Activated T-cell treated with anti-CD3 and anti-CD28 coated beads, Interleukin-2, amount 50 U/mL, for 4 hours (primary cell): Measurements from ENCODE around the gene EFCAB6. TPM values are rescaled to one million over a fixed set of nuclear protein-coding genes. Genes with fewer than 3 reads are reported as not detected.

Experiments
- ATAC-seq, 2 donors: fragments of 200-7000 bp; cut with Tn5 transposase; one replicate each; pipeline ENCODE4 v1.10.0; 2021
- DNase-seq: peaks from one replicate; pipeline ENCODE4 v3.0.0-alpha.2; 2020
- H3K27me3 Mint-ChIP-seq: one replicate; pipeline ENCODE4 v1.8.0; 2021; ENCODE audit warnings: low read depth, mixed read lengths
- H3K36me3 Mint-ChIP-seq: one replicate; pipeline ENCODE4 v1.8.0; 2022; ENCODE audit warnings: mixed read lengths; ENCODE audit not compliant: insufficient read depth
- H3K4me1 Mint-ChIP-seq: one replicate; pipeline ENCODE4 v1.8.0; 2021; ENCODE audit warnings: low read depth, mixed read lengths
- H3K4me3 Mint-ChIP-seq: one replicate; pipeline ENCODE4 v1.8.0; 2021; ENCODE audit warnings: mild to moderate bottlenecking, moderate library complexity, mixed read lengths
- H3K9me3 Mint-ChIP-seq: one replicate; pipeline ENCODE4 v1.8.0; 2021; ENCODE audit warnings: mixed read lengths
- total RNA-seq, 3 donors: library from RNA; stranded (reverse); gene quantifications; one replicate each; pipeline ENCODE4 v1.2.1, GENCODE V29; 2021

The EFCAB6 gene
- total RNA-seq, 3 donors from 2014 or later: 0.18 to 0.24 (median 0.18) TPM

DNA sequence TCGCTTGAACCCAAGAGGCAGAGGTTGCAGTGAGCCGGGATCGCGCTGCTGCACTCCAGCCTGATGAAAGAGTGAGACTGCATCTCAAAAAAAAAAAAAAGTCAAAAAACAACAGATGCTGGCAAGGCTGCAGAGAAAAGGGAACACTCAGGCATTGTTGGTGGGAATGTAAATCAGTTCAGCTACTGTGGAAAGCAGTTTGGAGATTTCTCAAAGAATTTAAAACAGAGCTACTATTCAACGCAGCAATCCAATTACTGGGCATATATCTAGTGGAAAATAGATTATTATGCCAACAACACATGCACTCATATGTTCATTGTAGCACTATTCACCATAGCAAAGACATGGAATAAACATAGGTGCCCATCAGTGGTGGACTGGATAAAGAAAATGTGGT lies 89.7 kb downstream of the EFCAB6 start:
- Mint-ChIP-seq H3K36me3 (no peaks in the 10 kb centered on the region), H3K4me3 (no peak overlapping the region), H3K27me3 (peaks cover 2% of the 10 kb centered on the region), H3K9me3 (no peaks in the 10 kb centered on the region), H3K4me1 (no peaks in the 10 kb centered on the region)
- no peak for ATAC-seq
- DNase-seq: no peak

DNA sequence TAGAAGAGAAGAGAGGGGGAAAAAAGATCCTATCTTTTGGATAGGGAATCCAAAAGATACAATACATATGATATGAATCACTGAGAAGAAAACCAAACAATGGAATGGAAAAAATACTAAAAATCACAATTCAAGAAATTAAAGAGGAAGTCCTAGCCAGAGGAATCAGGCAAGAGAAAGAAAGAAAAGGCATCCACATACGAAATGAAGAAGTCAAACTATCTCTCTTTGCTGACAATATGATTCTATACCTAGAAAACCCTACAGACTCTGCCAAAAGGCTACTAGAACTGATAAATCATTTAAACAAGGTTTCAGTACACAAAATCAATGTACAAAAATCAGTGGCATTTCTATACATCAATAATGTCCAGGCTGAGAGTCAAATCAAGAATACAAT lies 91.4 kb downstream of the EFCAB6 start:
- H3K27me3 Mint-ChIP-seq: no peaks in the 10 kb centered on the region
- no peak overlapping the region for H3K4me3 Mint-ChIP-seq
- no peaks in the 10 kb centered on the region for H3K9me3 Mint-ChIP-seq
- DNase-seq (no peak), ATAC-seq (no peak)
- no peaks in the 10 kb centered on the region for H3K4me1 Mint-ChIP-seq
- H3K36me3 Mint-ChIP-seq: no peaks in the 10 kb centered on the region

DNA sequence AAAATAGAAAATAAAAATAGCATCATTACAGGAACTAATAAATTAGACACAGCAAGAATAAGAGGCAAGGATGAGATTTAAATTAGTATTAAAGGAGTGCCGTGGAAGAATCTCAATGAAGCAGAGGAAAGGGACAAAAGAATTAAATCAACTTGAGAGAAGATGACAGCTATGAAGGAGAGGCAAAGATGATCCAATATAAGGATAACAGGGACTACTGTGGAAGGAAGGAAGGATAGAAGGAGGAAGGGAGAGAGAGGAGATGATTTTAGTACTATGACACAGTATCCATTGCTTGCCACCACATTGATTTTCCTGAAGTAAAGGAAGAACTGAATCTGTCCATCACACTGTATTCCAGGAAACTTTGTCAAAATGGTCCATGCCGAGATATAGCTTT lies 98.0 kb downstream of the EFCAB6 start:
- DNase-seq: no peak
- Mint-ChIP-seq H3K9me3 (no peaks in the 10 kb centered on the region), H3K4me1 (no peaks in the 10 kb centered on the region), H3K36me3 (no peaks in the 10 kb centered on the region), H3K4me3 (no peak overlapping the region), H3K27me3 (peaks cover 2% of the 10 kb centered on the region)
- ATAC-seq: no peak

GRCh38 chr22:43711681-43712080 lies 100.4 kb downstream of the EFCAB6 start:
- H3K4me3 Mint-ChIP-seq: no peak overlapping the region
- H3K27me3 Mint-ChIP-seq: peaks cover 9% of the 10 kb centered on the region
- H3K36me3 Mint-ChIP-seq: no peaks in the 10 kb centered on the region
- no peaks in the 10 kb centered on the region for H3K9me3 Mint-ChIP-seq
- DNase-seq (no peak), ATAC-seq (no peak)
- H3K4me1 Mint-ChIP-seq: no peaks in the 10 kb centered on the region

GRCh38 chr22:43707648-43708047 lies 104.5 kb downstream of the EFCAB6 start:
- Mint-ChIP-seq H3K36me3 (no peaks in the 10 kb centered on the region), H3K4me1 (no peaks in the 10 kb centered on the region), H3K4me3 (no peak overlapping the region), H3K9me3 (peaks cover 24% of the 10 kb centered on the region), H3K27me3 (peaks cover 14% of the 10 kb centered on the region)
- DNase-seq (no peak), ATAC-seq (no peak)

DNA sequence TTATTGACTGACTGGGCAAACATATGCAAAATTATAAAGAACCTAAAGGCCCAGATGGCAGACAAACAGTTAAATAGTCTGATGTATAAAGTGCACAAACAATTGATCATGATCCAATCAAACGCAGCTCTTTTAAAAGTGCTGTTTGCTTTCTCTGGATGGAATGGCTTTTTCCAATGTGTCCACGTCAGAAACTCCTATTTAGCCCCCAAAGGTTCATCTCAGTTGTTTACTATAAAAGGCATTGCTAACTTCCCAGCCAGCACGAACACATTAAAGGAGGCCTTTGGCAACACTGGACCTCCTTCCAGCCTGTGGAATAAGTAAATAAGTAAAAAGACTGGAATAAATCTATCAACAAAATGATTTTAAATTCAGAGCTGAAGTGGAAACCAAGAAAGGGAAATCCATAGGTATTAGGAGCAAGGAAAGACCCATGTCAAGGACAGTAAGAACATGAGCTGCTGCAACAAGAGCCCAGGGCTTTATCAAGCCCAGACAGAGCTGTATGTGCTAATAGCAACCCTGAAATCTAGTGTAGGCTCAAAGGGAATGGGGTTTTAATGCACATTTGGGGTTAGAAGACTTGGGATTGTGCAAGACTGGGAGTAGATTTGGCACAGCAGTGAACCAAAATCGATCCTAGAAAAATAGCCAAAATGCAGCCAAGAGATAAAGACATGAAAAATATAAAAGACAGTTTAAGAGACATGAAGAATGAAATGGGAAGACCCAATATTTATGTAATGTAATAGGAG lies 105.4 kb downstream of the EFCAB6 start:
- no peak overlapping the region for H3K4me3 Mint-ChIP-seq
- ATAC-seq (no peak), DNase-seq (no peak)
- H3K27me3 Mint-ChIP-seq: peaks cover 14% of the 10 kb centered on the region
- H3K9me3 Mint-ChIP-seq: peaks cover 24% of the 10 kb centered on the region
- H3K36me3 Mint-ChIP-seq: no peaks in the 10 kb centered on the region
- no peaks in the 10 kb centered on the region for H3K4me1 Mint-ChIP-seq

DNA sequence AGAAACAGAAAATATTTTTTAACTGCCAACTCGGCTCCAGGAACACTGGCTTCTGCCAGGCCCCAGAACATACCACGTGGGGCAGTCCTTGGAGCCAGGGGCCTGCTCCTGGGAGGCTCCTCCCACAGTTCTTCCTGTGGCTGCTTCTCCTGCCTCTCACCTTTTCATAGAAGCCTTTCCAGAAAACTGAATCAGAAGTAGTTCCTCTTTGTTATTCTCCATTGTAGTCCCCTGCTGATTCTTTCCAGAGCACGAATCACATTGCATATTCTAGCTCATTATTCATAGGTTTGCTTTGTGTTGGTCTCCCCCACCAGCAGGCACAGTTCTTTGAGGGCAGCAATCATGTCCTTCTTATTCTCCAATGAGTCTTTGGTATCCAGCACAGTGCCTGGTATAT lies 106.0 kb downstream of the EFCAB6 start:
- peaks cover 16% of the 10 kb centered on the region for H3K27me3 Mint-ChIP-seq
- no peaks in the 10 kb centered on the region for H3K36me3 Mint-ChIP-seq
- no peaks in the 10 kb centered on the region for H3K4me1 Mint-ChIP-seq
- H3K4me3 Mint-ChIP-seq: no peak overlapping the region
- DNase-seq (no peak), ATAC-seq (no peak)
- peaks cover 24% of the 10 kb centered on the region for H3K9me3 Mint-ChIP-seq

- no peaks in the 10 kb centered on the region for H3K4me1 Mint-ChIP-seq
- peaks cover 28% of the 10 kb centered on the region for H3K9me3 Mint-ChIP-seq
- H3K36me3 Mint-ChIP-seq: no peaks in the 10 kb centered on the region
- DNase-seq: no peak
- no peak overlapping the region for H3K4me3 Mint-ChIP-seq
- peaks cover 21% of the 10 kb centered on the region for H3K27me3 Mint-ChIP-seq
- ATAC-seq: no peak
These were observed 108.1 kb downstream of the EFCAB6 start for GRCh38 chr22:43704051-43704450.

DNA sequence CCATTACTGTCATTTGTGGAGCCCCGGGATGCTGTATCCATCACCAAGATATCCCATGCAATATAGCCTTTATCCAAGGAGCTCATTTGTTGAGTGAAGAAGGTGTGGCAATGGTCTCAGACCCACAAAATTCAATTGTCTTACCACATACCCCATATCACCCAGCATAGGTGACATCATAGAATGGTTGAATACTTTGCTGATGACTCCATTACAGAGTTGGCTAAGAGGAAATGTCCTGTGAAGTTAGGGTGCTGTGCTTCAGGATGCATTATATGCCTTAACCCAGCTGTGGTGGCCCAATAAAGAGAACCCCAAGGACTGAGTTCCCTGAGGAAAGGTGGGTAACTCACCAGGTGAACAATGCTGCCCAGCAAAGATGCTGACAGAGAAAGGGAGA lies 113.7 kb downstream of the EFCAB6 start:
- ATAC-seq (no peak), DNase-seq (no peak)
- Mint-ChIP-seq H3K36me3 (no peaks in the 10 kb centered on the region), H3K4me1 (no peaks in the 10 kb centered on the region), H3K9me3 (peaks cover 12% of the 10 kb centered on the region), H3K4me3 (no peak overlapping the region), H3K27me3 (peaks cover 14% of the 10 kb centered on the region)

DNA sequence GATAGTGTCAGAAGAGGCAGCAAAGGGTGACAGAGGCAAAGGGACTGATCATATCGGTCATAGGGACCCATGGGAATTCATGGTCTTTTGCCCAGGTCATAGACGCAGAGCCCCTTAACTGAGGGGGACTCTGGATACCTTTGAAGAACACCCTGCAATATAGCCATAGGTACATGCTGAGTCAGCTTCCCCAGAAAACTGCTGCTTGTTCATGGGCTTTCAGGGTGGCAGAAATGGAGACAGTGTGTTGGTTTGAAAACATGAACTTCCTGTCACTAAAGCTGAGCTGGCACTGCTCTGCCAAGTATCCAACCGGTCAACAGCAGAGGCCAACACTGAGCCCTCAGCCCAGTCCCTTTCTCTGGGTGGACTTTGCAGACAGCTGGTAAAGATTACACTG lies 114.2 kb downstream of the EFCAB6 start:
- Mint-ChIP-seq H3K9me3 (peaks cover 12% of the 10 kb centered on the region), H3K4me1 (no peaks in the 10 kb centered on the region), H3K4me3 (no peak overlapping the region), H3K36me3 (no peaks in the 10 kb centered on the region), H3K27me3 (peaks cover 16% of the 10 kb centered on the region)
- DNase-seq (no peak), ATAC-seq (no peak)

DNA sequence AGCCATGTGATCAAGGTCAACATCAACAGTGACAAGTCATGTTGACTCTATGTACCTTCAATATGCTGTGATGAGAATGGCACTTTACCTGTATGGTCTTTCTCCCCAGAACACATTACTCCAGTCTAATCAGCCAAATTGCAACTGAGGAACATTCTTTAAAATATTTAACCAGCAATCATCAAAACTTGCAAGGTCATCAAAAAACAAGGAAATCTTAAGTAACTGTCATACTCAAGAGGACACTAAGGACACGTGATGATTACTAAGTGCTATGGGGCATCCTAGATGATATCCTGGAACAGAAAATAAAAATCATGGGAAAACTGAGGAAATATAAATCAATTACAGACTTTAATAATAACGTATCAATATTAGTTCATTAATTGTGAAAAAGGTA lies 118.9 kb downstream of the EFCAB6 start:
- DNase-seq (no peak), ATAC-seq (no peak)
- H3K36me3 Mint-ChIP-seq: no peaks in the 10 kb centered on the region
- H3K4me3 Mint-ChIP-seq: no peak overlapping the region
- H3K4me1 Mint-ChIP-seq: no peaks in the 10 kb centered on the region
- H3K9me3 Mint-ChIP-seq: peaks cover 16% of the 10 kb centered on the region
- H3K27me3 Mint-ChIP-seq: peaks cover 9% of the 10 kb centered on the region

DNA sequence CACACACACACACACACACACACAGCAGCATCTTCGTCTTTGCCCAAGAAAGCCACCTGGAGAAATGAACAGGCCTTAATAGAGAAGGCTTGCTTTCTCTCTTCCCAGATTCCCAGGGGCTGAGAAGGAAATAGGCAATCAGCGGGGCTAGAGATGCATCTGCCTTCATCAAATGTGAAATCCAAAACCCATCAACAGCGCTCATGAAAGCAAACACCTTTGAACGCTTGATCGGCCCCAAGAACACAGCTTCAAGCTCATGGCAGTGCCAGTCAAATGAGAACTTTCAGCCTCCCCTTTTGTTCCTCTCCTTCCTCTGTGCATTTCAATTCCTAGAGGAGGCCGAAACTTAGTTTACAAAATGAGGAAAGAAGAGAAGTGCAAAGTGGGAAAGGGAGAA lies 122.7 kb downstream of the EFCAB6 start:
- ATAC-seq (no peak), DNase-seq (no peak)

GRCh38 chr22:43682851-43683250 lies 129.3 kb downstream of the EFCAB6 start:
- Mint-ChIP-seq H3K9me3 (peaks cover 15% of the 10 kb centered on the region), H3K4me1 (no peaks in the 10 kb centered on the region), H3K36me3 (no peaks in the 10 kb centered on the region), H3K27me3 (peaks cover 8% of the 10 kb centered on the region), H3K4me3 (no peak overlapping the region)
- DNase-seq (no peak), ATAC-seq (no peak)

More for the DNA sequence above, 122.7 kb downstream of the EFCAB6 start:
- Mint-ChIP-seq H3K27me3 (peaks cover 12% of the 10 kb centered on the region), H3K36me3 (no peaks in the 10 kb centered on the region), H3K9me3 (peaks cover 16% of the 10 kb centered on the region), H3K4me3 (no peak overlapping the region), H3K4me1 (no peaks in the 10 kb centered on the region)

DNA sequence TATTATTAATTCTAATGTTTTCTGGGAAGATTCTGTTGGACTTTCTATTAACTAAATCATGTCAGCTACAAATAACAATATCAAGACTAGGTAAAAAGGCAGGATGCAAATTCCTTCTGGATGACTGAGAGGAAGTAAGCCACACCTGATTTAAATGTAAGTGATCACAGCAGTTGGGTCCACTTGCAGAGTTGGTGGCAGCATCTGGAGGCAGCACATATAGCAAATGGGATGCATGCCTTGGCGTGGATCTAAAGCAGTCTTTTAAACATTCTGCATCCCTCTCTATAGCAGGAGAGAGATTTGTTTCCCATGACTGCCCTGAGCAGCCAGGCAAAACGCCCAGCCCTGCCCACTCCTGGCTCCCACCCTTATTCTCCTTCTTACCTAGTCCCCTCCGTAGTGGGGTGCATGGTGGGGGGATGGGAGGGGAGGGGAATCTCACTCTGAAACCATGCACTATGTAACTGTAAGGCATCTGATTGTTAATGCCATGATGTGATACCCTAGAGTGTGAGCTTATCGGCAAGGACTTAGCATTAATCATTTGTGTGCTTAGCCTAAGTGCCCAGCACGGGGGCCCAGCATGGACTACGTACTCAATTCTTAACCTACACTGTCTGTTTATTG lies 130.3 kb downstream of the EFCAB6 start:
- DNase-seq: no peak

GRCh38 chr22:43670513-43670912 lies 141.6 kb downstream of the EFCAB6 start:
- DNase-seq (no peak), ATAC-seq (no peak)
- Mint-ChIP-seq H3K9me3 (peaks cover 7% of the 10 kb centered on the region), H3K4me1 (no peaks in the 10 kb centered on the region), H3K4me3 (no peak overlapping the region), H3K36me3 (no peaks in the 10 kb centered on the region), H3K27me3 (peaks cover 2% of the 10 kb centered on the region)

More for the DNA sequence above, 130.3 kb downstream of the EFCAB6 start:
- no peaks in the 10 kb centered on the region for H3K36me3 Mint-ChIP-seq
- H3K27me3 Mint-ChIP-seq: peaks cover 7% of the 10 kb centered on the region
- peaks cover 15% of the 10 kb centered on the region for H3K9me3 Mint-ChIP-seq
- H3K4me3 Mint-ChIP-seq: no peak overlapping the region
- no peak for ATAC-seq
- H3K4me1 Mint-ChIP-seq: no peaks in the 10 kb centered on the region
